NCI-H2081 (cell line): ENCODE results near the gene CUEDC1.
"Not testable (repeated sequence)": the region's sequence is repeated elsewhere in the genome, so short reads cannot be mapped to it uniquely, and the experiment has no call there.

ENCODE experiments used
- DNase-seq, 2 experiments: peaks; one replicate each; lab custom pipeline; 2025; lab: John Stamatoyannopoulos, UW

Gene CUEDC1

GRCh38 chr17:57984936-57985674 lies 29.9 kb upstream of the CUEDC1 start:
- no peak for DNase-seq

DNA sequence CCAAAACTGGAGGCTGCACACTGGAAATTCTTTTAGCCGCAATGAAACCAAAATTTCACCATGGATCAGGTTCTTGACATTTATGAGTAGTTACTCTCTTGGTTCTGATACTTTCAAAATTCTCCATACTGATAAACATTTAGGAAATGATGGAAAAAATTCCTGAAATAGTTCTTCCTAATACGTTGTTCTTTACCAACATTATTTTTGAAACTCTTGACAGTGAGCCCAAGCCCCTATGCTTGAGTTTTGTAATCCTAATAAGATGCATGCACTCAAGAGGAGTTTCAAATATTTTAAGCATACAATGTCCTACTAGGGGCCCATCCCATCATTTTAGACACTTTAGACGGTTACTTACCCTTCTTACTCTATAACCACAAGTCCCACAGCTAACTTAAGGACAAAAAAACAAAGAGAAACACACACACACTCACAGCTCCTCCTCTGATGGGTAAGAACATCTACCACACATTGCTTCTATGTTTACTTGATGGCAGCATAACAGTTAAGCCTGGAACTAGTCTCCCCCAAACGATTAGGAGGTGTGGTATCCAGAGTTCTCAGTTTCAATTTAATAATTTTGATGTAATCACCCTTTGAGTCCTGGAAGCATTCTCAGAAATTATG lies 29.2 kb upstream of the CUEDC1 start:
- no peak for DNase-seq

GRCh38 chr17:57983446-57983845 lies 28.2 kb upstream of the CUEDC1 start:
- DNase-seq, result no peak

- DNase-seq, result no peak
These were observed 27.4 kb upstream of the CUEDC1 start for GRCh38 chr17:57982452-57983170.

GRCh38 chr17:57980522-57980921 lies 25.3 kb upstream of the CUEDC1 start:
- peak in 1 of 2 experiments; percentile 25 for DNase-seq

DNA sequence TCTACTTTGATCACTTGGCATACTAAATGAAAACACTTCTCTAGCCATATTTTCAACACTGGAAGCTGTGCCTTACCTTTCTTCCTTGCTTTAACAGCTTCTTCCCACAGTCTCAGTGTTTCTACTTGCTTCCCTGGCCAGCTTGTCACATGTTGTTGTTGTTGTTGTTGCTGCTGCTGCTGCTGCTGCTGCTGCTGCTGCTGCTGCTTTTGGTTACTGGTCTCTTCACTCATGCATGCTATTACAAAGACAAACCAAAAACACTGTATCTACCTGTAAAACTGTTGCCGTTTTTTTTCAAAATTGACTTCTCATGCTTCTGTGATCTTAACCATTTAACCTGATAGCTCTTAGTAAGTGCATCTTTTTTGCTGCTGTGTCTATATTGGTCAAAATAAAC lies 23.9 kb upstream of the CUEDC1 start:
- DNase-seq, result no peak

DNA sequence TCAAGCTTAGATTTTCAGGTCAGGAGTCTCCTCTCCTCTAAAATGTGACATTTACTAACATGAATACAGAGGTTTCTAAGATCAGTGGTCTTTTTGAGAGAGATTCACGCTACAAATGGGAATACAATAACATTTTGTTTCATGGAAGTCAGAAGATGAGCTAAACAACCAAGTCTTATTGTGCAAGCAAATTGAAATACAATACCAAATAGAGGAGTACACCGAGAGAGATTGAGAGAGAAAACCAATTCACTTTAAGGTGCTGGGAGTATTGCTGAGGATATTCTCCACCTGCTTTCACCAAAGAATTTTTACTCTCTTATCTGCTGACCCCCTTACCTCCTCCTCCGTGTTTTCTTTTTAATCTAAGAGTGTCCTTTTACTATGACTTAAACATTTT lies 21.4 kb upstream of the CUEDC1 start:
- DNase-seq, result no peak

- DNase-seq, result no peak
These were observed 19.8 kb upstream of the CUEDC1 start for GRCh38 chr17:57975044-57975443.

- DNase-seq, result not testable (repeated sequence)
These were observed 19.0 kb upstream of the CUEDC1 start for GRCh38 chr17:57974053-57974824.

GRCh38 chr17:57972151-57972550 lies 16.9 kb upstream of the CUEDC1 start:
- no peak for DNase-seq

DNA sequence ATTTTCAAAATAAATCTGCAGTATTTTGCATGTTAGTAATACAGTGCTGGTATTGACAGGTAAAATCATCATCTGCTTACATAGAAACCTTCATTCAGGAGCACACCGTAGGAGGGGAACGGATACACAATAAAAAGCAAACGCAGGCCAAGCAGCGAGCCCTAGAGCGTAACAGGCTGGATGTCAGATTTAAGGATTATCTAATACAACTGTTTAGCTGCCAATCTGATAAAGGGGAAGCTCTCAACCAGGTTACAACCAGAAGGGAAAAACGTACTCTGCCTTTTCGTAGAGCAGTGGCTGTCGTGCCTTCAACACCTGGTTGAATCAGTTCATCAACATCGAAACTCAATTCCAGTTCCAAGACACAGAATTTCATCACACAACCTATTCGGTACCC lies 16.4 kb upstream of the CUEDC1 start:
- peak in 1 of 2 experiments; percentile 50 for DNase-seq

GRCh38 chr17:57970710-57971109 lies 15.5 kb upstream of the CUEDC1 start:
- no peak for DNase-seq

- DNase-seq, result no peak
These were observed 13.2 kb upstream of the CUEDC1 start for GRCh38 chr17:57968456-57968855.

DNA sequence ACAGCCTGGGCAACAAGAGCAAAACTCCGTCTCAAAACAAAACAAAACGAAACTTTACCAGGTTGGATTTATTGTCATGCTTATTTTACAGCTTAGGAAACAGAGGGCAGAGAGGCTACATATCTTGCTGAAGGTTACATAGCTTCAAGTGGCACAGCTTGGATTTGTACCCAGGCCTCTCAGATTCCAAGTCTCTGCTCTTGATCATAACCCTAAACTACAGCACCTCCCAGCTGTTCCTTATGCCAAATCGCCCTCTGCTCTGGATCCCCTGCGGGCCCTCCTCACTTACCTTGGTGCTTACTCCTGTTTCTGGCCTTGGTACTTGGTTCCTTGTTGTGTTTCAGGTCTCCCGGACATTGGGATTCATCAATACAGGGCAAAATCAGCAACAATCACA lies 11.7 kb upstream of the CUEDC1 start:
- DNase-seq, result no peak

GRCh38 chr17:57966246-57966645 lies 11.0 kb upstream of the CUEDC1 start:
- DNase-seq, result no peak

DNA sequence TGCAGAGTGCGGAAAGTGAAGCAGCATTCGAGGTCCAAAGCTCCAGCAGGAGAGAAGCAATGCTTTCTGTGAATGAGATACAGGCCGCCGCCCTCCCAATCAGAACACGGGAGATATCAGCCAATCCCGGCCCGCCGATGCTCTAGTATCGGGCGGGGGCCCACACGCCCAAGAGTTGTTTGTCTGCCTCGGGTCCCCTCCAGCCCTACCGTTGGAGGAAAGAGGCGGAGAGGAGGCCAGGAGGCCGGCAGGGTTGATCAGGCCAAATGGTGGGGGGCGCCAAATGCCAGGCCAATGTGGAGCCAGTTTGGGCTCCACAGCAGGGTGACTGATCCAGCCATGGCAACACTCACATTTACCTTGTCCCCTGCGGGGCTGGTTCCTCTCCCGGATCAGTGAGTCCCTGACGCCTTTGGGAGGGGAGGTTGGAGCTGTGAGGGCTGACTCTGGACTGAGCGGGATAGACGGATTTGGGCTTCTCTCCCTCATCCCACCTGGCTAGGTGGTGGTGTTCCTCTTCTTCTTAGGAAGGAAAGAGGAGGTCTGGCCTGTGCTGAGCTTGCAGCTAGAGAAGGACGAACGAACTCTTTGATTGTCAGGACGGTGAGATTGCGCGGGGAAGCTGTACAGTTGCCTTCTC lies 10.4 kb upstream of the CUEDC1 start:
- no peak for DNase-seq

DNA sequence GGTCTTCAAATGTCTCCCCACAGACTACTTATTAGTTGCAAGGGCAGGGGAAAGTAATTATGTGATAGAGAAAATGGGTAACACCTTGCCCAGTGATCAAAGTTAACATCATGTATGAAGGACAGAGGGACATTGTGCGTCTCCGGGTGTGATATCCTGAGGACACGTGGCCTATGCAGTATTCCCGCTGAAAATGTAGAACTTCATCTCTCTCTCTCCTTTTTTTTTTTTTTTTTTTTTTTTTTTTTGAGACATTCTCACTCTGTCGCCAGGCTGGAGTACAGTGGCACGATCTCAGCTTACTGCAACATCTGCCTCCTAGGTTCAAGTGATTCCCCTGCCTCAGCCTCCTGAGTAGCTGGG lies 7.9 kb upstream of the CUEDC1 start:
- no peak for DNase-seq

GRCh38 chr17:57962279-57963148 lies 7.3 kb upstream of the CUEDC1 start:
- no peak for DNase-seq

- no peak for DNase-seq
These were observed 4.7 kb upstream of the CUEDC1 start for GRCh38 chr17:57959929-57960328.

- DNase-seq, result not testable (repeated sequence)
These were observed 3.2 kb upstream of the CUEDC1 start for GRCh38 chr17:57958391-57958790.

DNA sequence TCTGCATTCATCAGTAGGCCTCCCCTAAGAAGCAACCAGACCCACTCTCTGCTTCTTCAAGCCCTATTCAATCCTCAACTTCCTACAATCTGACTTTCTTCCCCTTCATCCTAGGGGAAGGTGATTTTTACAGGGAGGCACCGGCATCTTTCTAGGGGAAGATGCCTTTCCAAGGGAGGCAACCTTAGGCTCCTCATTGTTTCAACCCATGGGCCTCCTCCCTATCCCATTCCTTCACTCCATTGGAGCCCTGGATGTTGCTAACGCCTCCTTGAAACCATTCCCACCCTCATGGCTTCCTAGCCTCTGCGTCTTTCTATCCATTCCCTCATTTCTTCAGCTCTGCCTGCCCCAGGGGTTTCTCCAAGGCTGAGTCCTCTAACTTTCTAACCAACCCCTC lies 2.7 kb upstream of the CUEDC1 start:
- no peak for DNase-seq
